Measurements from ENCODE around the gene CCDC192.

DNA sequence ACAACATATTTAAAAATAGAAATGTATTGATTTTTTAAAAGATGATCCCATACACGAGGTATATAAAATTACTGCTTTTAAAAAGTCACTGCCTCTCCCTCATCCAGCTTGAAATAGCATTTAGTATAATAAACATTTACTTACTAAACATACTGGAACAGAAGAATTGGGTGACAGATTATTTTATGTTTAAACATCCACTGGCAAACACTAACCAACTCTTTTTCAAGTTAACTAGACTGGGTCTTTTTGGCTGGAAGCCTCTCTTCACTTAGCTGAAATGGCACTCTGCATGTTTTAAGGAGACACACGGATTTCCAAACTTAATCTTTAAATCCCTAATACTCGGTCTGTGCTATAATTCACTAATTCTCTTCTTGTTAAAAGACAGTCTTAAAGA is 35.3 kb upstream of the CCDC192 start:
- TF ChIP-seq, protein P1, sequence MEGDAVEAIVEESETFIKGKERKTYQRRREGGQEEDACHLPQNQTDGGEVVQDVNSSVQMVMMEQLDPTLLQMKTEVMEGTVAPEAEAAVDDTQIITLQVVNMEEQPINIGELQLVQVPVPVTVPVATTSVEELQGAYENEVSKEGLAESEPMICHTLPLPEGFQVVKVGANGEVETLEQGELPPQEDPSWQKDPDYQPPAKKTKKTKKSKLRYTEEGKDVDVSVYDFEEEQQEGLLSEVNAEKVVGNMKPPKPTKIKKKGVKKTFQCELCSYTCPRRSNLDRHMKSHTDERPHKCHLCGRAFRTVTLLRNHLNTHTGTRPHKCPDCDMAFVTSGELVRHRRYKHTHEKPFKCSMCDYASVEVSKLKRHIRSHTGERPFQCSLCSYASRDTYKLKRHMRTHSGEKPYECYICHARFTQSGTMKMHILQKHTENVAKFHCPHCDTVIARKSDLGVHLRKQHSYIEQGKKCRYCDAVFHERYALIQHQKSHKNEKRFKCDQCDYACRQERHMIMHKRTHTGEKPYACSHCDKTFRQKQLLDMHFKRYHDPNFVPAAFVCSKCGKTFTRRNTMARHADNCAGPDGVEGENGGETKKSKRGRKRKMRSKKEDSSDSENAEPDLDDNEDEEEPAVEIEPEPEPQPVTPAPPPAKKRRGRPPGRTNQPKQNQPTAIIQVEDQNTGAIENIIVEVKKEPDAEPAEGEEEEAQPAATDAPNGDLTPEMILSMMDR (IDR thresholded peaks at IDR 0.05): no peak
- TF ChIP-seq FOXP1 (CRISPR knock-in tag; IDR thresholded peaks at IDR 0.05; ENCODE audit: borderline replicate concordance) (no peak), JAZF1 (CRISPR knock-in tag; IDR thresholded peaks at IDR 0.05) (no peak), CBFB (CRISPR knock-in tag; IDR thresholded peaks at IDR 0.05; ENCODE audit: low read depth) (no peak), ZNF138 (CRISPR knock-in tag; conservative IDR thresholded peaks at IDR 0.05) (no peak), NFYB (CRISPR knock-in tag; conservative IDR thresholded peaks at IDR 0.05; ENCODE audit: low read depth) (no peak)
- TF ChIP-seq, protein P2, sequence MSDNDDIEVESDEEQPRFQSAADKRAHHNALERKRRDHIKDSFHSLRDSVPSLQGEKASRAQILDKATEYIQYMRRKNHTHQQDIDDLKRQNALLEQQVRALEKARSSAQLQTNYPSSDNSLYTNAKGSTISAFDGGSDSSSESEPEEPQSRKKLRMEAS (CRISPR knock-in tag; IDR thresholded peaks at IDR 0.05): no peak
- TF ChIP-seq, protein P3, sequence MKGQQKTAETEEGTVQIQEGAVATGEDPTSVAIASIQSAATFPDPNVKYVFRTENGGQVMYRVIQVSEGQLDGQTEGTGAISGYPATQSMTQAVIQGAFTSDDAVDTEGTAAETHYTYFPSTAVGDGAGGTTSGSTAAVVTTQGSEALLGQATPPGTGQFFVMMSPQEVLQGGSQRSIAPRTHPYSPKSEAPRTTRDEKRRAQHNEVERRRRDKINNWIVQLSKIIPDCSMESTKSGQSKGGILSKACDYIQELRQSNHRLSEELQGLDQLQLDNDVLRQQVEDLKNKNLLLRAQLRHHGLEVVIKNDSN (CRISPR knock-in tag; IDR thresholded peaks at IDR 0.05): no peak
- TF ChIP-seq, protein P4, sequence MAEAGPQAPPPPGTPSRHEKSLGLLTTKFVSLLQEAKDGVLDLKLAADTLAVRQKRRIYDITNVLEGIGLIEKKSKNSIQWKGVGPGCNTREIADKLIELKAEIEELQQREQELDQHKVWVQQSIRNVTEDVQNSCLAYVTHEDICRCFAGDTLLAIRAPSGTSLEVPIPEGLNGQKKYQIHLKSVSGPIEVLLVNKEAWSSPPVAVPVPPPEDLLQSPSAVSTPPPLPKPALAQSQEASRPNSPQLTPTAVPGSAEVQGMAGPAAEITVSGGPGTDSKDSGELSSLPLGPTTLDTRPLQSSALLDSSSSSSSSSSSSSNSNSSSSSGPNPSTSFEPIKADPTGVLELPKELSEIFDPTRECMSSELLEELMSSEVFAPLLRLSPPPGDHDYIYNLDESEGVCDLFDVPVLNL (CRISPR knock-in tag; IDR thresholded peaks at IDR 0.05; ENCODE audit: borderline replicate concordance, low read depth): no peak
- TF ChIP-seq, protein P5, sequence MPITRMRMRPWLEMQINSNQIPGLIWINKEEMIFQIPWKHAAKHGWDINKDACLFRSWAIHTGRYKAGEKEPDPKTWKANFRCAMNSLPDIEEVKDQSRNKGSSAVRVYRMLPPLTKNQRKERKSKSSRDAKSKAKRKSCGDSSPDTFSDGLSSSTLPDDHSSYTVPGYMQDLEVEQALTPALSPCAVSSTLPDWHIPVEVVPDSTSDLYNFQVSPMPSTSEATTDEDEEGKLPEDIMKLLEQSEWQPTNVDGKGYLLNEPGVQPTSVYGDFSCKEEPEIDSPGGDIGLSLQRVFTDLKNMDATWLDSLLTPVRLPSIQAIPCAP (CRISPR knock-in tag; IDR thresholded peaks at IDR 0.05): no peak

All from WTC11 (cell line).